EL (cell line): Measurements from ENCODE around the gene TTC23.
A peak's percentile ranks its signal among the peaks of the same experiment; 100 is the strongest.

Experiments used
- DNase-seq: peaks from one replicate; pipeline ENCODE4 v3.0.0-alpha.2; 2016

The TTC23 gene, protein sequence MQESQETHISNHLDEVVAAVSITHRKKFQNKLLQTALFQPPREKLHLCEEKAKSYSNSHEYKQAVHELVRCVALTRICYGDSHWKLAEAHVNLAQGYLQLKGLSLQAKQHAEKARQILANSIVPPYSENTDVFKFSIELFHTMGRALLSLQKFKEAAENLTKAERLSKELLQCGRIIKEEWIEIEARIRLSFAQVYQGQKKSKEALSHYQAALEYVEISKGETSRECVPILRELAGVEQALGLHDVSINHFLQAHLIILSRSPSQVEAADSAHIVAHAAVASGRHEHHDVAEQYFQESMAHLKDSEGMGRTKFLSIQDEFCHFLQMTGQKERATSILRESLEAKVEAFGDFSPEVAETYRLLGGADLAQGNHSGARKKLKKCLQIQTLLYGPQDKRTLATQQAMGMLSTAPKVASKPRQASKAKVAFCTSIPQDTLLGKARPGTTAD

DNA sequence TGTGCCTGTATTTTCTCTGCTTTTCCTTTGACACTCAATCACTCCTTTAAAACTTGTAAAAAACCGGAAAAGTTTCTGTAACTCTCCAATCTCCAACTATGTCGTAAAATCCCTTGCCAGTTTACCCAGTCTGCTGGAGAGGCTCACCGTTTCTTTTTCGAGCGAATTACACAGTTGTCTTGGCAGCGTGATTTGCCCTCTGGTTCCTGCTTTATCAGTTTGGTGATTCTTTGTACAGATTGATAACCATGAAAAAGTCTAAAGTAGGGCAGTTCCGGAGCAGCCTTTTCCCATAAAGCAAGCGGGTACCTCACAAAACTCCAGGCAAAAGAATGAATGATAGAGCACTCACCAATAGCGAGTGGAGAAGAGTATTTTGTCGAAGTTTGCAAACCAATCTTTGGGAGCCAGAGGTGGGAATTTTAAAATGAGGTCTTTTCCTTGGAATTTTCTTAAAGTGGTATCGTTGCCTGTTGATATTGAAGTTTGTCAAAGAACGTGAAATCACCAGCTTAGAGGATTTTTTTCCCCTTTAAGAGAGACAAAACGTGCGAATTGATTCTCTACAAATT lies at the start of gene TTC23:
TSS of gene TTC23 (minus strand) at position 312 of the 572 bp plus-strand sequence. CDS start 20,869 bp downstream, outside the sequence.
- DNase-seq, result peak; percentile 90

DNA sequence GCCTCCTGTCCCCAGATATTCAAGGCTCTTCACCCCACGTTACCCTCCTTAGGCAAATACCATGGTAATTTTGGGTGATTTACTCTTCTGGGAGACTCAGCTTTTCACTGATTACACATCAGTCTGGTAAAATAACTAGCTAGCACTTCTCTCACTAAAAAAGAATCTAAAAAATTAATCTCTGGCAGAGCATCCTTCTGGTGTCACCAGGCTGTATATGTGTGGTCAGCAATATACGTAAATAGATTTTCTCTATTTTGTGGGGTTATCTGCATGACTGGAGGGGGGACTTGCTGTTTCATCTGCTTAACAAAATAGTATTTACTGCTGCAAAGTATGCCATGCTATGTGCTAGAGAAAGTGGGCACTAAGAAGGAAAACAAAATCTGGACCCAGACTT lies 47.0 kb upstream of the TTC23 start:
- DNase-seq, result no peak

DNA sequence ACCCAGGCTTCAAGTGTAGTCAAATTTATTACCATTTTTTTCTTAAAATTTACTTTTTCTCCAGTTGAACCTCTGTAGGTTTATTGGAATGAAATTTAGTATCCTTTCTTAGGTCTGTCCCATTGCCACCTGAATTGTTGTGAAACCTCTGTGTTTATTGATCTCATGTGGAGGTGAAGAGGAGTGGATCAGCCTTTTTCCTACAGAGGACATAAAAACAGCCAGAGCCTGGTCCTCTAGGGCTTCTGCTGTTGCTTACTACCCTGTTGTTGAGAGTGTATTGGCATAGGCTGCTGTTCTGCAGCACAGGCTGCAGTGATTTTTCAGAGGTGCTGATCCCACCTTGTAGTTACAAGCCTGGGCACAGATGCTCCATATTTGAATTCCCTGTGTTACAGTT lies 46.5 kb upstream of the TTC23 start:
- DNase-seq, result no peak

DNA sequence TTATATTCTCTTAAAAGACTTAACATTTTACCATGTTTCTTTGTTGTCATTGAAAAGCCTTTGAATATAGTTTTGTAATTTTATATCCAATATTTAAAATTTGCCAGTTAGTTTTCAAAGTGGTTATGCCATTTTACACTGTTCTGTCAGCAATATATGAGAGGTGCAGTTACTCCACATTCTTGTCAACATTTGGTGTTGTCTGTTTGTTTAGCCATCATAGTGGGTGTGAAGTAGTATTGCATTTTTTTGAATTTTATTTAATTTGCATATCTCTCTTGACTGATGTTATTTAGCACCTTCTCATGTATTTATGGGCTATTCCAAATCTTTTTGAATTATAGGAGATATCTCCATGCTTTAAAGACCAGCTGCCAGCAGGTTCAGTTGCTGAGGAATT lies 42.3 kb upstream of the TTC23 start:
- no peak for DNase-seq

DNA sequence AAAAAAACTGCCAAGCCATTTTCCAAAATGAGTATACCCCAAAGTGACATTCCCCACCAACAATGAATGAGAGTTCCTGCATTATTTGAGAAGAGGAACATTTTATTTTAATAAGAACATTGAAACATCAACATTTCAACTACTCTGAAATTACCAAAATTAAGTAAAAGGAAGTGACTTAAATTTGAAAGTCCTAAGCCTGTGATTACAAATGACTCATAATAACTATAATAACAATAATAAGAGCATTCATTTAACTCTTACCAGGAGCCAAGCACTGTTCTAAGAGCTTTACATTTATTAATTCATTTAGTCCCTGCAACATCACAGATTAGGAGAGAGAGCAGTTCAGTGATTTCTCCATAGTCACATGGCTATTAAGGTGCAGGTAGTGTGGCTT lies 34.3 kb upstream of the TTC23 start:
- no peak for DNase-seq

DNA sequence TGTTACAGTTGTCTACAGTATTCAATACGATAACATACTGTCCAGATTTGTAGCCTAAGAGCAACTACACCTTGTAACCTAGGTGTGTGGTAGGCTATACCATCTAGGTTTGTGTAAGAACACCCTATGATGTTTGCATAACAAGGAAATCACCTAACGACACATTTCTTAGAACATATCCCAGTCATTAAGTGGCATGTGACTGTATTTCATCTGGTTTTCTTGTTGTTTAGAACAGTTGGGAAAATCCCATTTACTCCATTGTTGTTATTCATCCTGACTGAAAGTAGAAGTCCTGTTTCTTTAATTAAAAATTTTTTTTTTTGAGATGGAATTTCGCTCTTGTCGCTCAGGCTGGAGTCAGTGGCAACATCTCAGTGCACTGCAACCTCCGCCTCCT lies 33.2 kb upstream of the TTC23 start:
- no peak for DNase-seq

DNA sequence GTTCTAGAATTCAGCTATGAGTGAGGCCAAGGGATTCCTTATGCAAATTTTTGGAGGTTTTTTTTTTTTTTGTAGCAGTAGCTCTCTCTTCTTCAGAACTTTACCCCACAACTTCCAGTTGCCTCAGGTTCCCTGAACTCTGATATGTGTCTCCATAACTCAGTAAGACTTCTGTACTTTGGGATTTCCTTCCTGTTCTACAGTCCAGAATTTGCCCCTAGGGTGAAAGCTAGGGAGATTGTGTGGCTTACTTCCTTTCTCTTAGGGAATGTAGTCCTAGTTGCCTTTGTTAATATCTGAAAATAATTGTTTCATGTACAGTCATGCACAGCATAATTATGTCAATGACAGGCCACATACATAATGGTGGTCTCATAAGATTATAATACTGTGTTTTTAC lies 32.7 kb upstream of the TTC23 start:
- DNase-seq, result peak; percentile 39

DNA sequence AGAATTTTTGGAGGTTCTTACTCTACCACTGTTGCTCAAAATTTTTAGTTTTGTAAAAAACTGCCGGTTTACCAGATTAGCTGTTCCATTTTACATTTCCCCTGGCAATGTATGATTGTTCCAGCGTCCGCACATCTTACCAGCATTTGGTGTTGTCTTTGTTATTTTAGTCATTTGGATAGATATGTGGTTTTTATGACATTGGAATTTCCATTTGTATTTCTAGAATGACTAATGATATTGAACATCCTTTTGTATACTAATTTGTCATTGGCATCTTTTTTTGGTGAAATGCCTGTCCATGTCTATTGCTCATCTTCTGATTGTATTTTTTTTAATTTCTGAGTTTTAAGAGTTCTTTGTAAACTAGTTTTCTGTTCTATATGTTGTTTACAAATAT lies 30.4 kb upstream of the TTC23 start:
- DNase-seq, result peak; percentile 21

DNA sequence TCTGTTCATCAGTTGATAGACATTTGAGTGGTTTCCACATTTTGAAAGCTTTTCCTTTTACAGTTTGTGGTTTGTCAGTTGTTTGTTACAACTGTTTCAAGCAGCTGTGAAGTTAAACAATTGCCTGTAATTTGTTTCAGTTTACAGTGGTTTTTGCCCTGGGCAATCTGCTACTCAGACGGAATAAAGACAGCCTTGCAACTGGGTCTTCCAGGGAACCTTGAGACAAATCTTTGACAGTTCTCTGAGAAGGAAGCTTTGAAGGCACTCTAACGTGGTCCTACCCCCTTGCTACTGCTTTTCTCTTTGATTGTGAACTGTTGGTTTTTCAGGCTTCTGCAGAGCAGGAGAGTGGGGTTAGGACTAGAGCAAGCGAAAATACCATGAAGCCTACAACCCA lies 29.9 kb upstream of the TTC23 start:
- no peak for DNase-seq

DNA sequence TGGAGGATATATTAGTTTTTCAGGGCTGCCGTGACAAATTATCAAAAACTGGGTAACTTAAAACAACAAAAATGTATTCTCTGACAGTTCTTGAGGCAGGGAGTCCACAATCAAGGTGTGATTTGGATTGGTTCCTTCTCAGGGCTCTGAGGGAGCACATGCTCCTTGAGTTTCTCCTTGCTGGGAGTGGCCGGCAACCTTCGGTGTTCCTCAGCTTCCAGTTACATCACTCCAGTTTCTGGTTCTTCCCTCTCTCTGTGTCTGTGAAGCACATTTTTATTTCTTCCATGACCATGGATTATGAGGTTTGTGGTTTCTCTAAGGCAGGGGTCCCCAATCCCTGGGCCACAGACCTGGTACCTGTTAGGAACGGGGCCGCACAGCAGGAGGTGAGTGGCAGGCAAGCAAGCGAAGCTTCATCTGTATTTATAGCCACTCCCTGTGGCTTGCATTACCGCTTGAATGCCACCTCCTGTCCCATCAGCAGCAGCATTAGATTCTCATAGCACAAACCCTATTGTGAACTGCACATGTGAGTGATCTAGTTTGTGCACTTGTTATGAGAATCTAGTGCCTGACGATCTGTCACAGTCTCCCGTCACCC lies 26.2 kb upstream of the TTC23 start:
- DNase-seq, result no peak

DNA sequence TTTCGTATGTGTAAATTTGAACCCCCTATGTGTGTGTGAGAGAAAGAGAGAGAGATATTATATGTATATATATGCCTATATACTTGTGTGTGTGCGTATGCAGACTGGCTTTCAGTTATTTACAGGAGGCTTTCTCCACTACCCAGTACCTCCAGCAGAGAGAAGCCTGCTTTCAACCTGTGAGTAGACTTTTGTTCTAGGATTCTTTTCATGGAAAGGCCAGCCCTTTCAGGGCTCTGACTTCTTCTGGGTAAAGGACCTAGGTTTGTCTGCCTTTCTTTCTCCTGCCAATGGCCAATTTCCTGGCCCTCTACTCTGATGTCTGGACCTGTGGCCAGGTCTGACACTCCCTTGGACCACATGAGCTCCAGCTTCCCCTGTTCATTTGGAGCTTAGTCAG lies 25.7 kb upstream of the TTC23 start:
- DNase-seq, result no peak

DNA sequence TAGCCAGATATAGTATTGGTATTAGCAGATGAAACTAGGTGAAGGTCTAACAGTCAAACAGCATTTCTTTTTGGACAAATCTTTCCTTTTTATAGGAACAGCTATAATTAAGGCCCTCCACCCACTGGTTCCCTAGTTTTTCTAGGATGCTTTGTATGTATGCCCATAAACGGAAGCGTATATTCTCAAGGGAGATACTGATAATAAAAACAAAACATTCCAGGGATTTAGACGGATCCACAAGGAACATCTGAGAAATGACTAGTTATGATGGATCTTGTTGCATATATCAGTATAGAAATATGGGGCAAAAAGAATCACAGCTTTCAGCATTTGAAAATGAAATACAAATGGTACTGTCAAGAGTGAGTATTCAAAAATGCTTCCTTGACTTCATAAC lies 24.4 kb upstream of the TTC23 start:
- DNase-seq, result no peak

DNA sequence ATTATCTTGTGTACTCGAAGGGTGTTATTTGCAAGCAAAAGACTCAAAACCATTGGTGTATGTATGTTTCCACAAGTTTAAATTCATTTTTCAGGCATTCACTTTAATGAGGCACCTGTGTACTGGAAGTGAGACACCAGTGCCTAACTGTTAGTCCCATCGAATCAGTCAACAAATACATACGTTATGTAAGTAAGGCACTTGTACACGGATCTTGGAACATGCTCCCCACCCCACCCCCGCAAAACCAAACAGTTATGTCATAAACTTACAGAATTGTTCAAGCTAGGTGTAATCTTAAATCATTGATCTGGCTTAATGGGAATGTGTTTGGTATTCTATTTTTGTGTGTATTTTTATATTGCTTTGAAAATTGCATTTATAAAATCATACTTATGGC lies 19.1 kb upstream of the TTC23 start:
- no peak for DNase-seq

DNA sequence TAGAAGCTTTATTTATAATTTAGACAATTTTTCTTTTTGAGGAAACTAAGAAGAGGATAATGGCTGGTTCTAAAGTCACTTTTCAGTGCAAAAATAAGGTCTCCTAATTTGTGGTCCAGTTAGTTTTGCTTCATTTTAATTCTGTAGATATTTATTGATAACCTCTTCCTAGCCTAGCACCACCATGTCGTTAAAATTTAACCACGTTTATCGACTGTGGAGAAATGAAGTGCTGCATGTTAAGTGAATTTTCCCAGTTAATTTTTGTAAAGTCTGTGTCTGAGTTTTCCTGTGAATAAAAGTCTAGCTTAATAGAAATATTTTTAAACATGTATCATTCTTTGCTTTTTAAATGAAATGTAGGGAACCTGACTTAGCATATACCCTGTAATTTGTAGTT lies 18.6 kb upstream of the TTC23 start:
- no peak for DNase-seq

DNA sequence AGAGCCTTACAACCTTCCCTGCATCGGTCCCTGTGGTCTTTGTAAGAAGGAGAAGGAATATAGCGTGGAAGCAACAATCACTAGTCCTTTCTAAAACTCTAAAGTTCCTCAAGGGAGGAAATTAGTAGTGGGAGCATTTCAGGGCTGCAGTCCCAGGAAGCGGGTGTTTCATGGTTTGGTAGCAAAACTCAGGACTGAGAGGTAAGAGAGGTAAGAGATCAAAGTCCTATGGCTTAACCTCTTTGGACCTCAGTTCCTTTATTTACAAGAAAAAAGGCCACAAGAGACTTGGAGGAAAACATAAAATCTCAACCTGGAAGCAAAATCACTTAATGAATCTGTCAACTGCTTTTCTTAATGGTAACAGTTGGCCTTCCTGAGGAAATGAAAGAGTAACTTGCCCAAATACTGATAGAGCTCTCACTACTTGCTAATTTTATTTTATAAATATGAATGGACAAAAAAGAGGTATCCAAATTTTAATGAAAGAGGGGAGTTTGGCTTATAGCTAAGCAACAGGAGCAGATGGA lies 16.2 kb upstream of the TTC23 start:
- no peak for DNase-seq

DNA sequence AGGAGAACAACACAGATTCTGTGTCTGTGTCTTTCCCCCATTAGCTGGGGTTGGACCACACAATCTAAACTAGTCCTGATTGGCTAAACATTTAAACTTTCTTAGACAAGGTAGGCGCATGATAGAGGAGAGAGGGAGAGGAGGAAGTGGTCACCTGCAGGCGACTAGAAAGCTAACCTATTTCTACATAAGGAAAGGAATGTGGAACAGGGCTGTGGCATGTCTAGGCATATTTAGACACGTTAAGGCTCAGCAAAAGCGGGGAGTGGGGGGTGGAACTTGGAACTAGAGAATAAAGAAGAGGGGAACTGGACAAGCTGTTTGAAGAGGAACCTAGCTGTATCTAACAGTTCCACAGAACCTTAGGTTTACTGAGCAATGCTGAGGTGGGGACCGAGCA lies 14.7 kb upstream of the TTC23 start:
- DNase-seq, result no peak

DNA sequence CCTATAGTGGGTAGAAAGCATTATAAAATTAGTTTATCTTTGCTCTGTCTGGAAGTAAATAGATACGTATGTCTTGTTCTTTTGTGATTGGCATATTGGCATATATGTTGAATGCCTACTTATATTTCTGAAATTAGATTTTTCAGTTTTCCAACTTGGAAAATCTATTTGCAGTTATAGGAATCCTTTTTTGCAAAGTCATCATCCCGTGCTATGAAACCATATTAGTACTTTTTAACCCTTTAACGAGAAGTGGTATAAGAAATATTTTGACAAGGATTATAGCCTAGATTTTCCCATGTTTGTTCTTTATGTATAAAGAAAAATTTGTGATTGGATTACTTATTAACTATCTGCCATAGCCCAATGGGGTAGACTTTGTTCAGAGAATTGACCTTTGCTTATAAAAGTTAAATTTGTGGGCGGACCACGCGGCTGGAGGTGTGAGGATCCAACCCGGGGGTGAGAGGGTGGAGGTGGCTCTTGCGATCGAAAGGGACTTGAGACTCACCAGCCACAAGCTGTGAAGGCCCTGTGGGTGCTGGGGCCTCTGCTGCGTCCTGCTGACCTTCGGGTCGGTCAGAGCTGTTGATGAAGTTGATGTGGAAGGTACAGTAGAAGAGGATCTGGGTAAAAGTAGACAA lies 7.8 kb upstream of the TTC23 start:
- no peak for DNase-seq

DNA sequence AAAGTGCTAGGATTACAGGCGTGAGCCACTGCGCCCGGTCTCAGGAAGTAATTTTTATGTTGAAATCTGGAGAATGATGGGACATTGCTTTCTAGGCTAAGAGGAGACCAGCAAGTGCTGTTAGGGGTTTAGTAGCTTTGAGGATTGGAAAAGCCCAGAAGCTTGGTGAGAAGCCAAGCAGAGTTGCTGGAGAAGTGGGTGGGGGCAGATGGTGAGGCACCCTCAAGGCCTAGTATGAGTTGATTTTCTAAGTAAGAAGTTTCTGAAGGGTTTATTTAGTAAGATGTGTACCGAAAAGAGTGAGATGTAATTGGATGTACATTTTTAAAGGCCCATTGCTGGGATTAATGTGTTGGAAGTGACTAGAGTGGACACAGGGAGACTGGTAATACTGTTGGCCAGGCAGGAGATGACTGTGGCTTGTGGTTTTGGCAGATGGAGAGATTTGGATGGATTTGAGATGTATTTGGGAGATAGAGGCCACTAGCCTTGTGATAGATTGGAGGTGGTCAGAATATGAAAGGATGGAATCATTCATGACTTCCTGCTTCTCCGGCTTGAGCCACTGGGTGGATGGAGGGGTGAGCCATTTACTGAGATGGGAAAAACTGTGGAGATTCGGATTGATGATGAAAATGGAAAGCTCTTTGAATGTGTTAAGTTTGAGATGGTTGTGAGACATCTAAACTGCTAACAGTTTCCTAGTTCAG lies 4.2 kb upstream of the TTC23 start:
- DNase-seq, result peak; percentile 85

DNA sequence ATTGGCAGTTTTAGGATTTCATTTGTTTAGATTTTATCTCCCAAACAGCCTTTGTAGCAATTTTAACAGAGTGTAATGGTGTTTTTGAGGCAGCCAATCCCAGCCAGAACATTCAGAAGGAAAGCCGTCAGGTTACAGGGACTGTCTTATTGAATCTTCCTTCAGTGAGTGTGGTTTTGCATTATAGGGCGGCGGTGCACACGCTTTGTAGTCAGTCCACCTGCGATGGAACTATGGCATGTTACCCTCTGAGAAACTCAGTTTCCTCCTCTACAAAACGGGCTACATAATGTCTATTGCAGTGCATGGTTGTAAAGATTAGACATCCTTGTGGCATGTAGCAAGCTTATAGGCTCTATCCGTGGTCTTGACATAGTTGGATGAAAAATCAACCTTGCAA lies 2.9 kb upstream of the TTC23 start:
- DNase-seq, result no peak

DNA sequence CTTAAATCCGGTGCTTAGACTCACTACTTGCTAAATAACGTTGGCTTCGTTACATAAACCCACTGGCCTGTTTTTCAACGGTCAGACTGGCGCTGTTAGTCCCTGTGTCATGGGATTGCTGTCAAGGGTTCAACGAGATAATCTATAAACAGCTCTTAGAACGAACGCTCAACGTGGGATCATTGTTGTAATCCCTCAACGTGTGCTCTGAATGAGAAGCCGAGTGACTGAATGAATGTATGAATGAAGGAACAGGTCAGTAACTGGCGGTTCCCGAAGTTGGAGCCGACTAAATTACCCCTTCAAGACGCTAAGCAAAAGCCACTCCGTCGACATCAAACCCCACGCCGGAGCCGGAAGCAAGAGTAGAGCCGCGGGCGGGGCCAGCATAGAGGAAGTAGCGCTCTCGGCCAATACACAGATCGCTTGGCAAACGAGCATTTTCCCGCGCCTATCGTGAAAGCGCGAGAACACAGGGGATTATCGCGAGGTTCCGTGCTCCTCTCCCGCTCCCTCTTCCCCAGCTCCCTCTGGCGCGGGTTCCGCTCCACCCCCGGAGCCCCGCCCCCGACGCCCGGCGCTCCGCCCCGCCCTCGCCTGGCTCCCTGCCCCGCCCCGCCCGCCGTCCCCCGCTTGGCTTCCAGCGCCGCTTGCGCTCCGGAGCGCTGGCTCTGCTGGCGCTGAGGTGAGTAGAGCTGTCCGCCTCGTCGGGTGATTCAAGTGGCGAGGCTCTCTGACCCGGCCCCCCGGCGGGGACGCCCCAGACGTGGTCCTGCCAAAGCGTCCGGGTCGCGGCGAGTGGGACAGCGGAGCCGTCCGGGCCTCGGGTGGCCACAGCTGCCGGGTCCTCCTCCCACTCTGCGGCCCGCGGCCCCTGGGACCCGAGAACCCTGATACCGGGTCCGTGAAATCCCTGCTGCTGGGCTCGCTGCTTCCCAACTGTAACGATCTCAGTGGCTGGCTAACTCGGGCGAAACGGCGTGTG lies 1.8 kb upstream of the TTC23 start, which contains the start of gene LRRC28:
TSS of gene LRRC28 (plus strand) at position 625 of the 985 bp plus-strand sequence. CDS start 4,477 bp downstream, outside the sequence.
- peak; percentile 99 for DNase-seq

DNA sequence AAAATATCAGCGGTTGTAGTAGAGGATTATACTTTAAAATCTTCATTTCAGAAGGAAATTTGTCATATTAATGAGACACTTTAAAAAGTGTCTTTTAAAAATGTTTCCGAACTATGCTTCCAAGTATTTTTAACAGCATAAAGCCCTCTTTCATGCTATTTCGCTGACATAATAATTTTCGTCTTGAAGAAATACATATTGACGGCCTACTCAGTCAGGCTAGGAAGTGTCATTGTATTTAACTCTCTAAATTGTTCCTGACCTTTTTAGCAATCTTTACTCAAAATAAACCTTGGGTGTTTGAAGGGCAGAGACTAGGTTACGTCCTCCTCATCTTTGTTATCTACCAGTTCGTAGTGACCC lies 1.1 kb upstream of the TTC23 start:
- DNase-seq, result no peak

DNA sequence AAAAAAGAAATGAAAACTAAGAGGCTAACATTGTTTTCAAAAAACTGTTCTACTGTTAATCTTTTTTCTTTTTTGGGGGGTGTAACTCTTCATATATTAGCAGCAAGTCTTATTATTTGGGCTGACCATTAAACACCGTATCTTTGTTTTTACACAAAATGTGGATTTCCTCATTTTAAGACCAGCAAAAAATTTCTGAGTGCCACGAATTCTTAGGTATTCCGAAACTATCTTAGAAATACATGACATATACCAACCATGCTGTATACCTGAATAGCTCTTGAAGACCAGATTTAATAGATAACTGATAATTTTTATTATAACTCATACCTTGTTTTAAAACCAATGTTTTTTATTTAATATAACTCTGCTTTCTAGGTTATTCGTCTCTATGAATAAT lies 620 bp upstream of the TTC23 start:
- no peak for DNase-seq
